Activated T-helper 2 cell treated with anti-CD3 and anti-CD28 coated beads, Interferon-gamma antibody, Interleukin-2, Interleukin-4, amounts not matched to agents 10 μg/mL and 5 μg/mL and 100 μg/mL, durations not matched to agents 14 hours and 24 hours and 36 hours (primary cell): ENCODE results near the gene FNTB. TPM values are rescaled to one million over a fixed set of nuclear protein-coding genes. Genes with fewer than 3 reads are reported as not detected.

Experiments used
- DNase-seq: peaks from one replicate; pipeline ENCODE4 v3.0.0; 2021; ENCODE audit warnings: low spot score
- H3K27ac Mint-ChIP-seq: one replicate; pipeline ENCODE4 v1.8.0; 2021; ENCODE audit warnings: mixed read lengths
- H3K27me3 Mint-ChIP-seq: one replicate; pipeline ENCODE4 v1.8.0; 2021; ENCODE audit warnings: low read depth, mixed read lengths
- H3K36me3 Mint-ChIP-seq: one replicate; pipeline ENCODE4 v1.8.0; 2021; ENCODE audit warnings: low read depth, mixed read lengths
- H3K4me1 Mint-ChIP-seq: one replicate; pipeline ENCODE4 v1.8.0; 2021; ENCODE audit warnings: low read depth, mixed read lengths
- H3K4me3 Mint-ChIP-seq: one replicate; pipeline ENCODE4 v1.8.0; 2021; ENCODE audit warnings: low read depth, mild to moderate bottlenecking, moderate library complexity, mixed read lengths
- H3K9me3 Mint-ChIP-seq: one replicate; pipeline ENCODE4 v1.8.0; 2021; ENCODE audit warnings: mixed read lengths
- intact Hi-C: fragments of 100-400 bp; cut with micrococcal nuclease; formaldehyde crosslinking; loops from one replicate; pipeline ENCODE4 v1.15.1; 2023
- total RNA-seq: library from RNA; stranded (reverse); gene quantifications from 2 replicates; pipeline ENCODE4 v1.2.3, GENCODE V29; 2022

FNTB gene
- total RNA-seq, 1 donor from 2014 or later = 17.5 TPM

GRCh38 chr14:65062096-65063075, 75.7 kb downstream of the FNTB start:
- Mint-ChIP-seq H3K4me1 (peaks cover 4% of the 10 kb centered on the region), H3K27me3 (no peaks in the 10 kb centered on the region), H3K4me3 (no peak overlapping the region), H3K9me3 (no peaks in the 10 kb centered on the region), H3K36me3 (peaks cover 74% of the 10 kb centered on the region), H3K27ac (peak overlapping the region; percentile 15)
- DNase-seq = no peak
- intact Hi-C loops = no loop called here

DNA sequence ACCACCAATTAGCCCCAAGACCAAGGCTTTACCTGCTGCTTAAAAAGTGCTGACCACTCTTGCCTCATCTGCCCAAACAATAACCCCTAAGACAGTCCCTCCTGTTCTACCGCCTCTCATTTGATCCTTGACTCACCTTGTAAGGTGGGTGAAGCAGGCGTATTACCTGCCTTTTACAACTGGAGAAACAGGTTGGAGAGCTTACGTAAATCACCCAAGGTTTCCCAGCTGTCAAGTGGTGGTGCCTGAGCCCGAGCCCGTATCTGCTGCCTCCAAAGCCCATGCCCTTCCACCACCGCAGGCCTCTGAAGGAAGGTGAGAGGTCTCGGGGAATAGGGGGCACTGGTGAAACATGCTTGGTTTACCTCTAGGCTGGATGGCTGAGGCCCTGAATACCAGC, 79.0 kb downstream of the FNTB start:
- Mint-ChIP-seq H3K9me3 (no peaks in the 10 kb centered on the region), H3K27me3 (no peaks in the 10 kb centered on the region), H3K27ac (no peak overlapping the region), H3K36me3 (peaks cover 76% of the 10 kb centered on the region), H3K4me3 (no peak overlapping the region), H3K4me1 (peaks cover 3% of the 10 kb centered on the region)
- intact Hi-C loops = no loop called here
- DNase-seq = no peak

DNA sequence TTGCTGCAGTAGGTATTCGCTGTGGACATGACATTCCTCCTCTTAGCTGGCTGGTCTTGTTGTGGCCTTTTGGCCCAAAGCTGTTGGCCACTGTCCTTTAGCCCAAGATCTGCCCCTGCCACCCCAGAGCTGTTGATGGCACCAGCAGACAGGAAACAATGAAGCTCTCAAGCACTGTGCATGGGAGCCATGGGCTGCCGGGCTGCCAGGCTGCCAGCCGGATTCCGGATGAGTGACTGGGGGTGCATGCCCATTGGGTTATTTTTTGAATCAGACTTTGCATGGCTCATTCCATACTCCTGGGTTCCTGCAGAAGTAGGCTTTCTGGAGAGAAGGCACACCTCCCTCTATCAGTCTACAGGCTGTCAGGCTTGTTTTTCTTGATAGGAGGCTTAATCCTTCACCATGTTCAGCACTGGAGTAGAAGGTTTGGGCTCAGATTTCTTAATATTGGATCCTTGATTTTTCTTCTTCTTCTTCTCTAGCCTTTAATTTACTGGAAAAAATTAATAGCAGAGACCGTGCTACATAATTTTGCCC, 83.2 kb downstream of the FNTB start:
- intact Hi-C loops = no loop called here
- DNase-seq = no peak
- H3K4me1 Mint-ChIP-seq = peaks cover 10% of the 10 kb centered on the region
- H3K4me3 Mint-ChIP-seq = no peak overlapping the region
- no peaks in the 10 kb centered on the region for H3K27me3 Mint-ChIP-seq
- no peak overlapping the region for H3K27ac Mint-ChIP-seq
- peaks cover 47% of the 10 kb centered on the region for H3K36me3 Mint-ChIP-seq
- H3K9me3 Mint-ChIP-seq = no peaks in the 10 kb centered on the region

DNA sequence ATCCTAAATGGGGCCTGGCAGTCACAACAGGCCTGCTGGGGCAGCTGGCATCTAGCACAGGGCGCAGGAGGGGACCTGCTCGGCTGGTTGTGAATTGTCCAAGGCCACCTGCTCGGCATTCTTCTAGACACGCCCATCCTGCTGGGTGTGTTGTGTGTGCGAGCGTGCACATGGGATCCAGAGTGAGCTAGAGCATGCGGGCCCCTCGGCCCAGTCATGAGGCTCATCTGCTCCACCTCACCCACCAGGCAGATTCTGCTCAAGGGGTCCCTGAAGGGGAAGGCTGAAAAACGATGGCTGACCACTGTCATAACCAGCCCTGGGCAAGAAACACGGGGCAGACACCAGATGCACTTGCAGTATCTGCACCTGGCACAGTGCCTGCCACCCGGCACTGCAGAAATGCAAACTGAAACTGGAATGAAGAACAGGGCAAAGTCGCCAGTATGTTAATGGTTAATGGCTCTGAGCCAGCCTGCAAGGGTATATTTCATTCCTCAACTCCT, 83.8 kb downstream of the FNTB start:
- Mint-ChIP-seq H3K36me3 (peaks cover 47% of the 10 kb centered on the region), H3K9me3 (no peaks in the 10 kb centered on the region), H3K27ac (no peak overlapping the region), H3K27me3 (no peaks in the 10 kb centered on the region), H3K4me3 (no peak overlapping the region), H3K4me1 (peaks cover 15% of the 10 kb centered on the region)
- no peak for DNase-seq
- intact Hi-C loops = no loop called here

DNA sequence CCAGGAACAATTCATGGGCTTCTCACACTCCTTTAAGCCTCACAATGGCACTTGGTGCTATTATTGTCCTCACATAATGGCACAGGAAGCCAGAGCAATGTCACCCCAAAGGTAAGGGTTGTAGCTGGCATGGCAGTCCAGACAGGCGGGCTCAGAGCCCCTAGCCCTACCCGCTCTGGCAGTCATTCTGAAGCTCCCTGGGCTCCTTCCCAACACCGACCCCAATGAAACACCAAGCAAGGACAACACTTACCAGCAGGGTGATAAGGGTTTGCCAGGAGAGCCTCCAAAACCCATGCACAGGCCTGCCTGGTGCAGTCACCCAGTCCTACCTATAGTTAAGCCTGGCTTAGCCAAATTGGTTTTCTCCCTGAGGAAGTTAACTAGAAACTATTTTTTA, 84.8 kb downstream of the FNTB start:
- Mint-ChIP-seq H3K27me3 (no peaks in the 10 kb centered on the region), H3K27ac (no peak overlapping the region), H3K4me3 (no peak overlapping the region), H3K9me3 (no peaks in the 10 kb centered on the region), H3K4me1 (peaks cover 15% of the 10 kb centered on the region), H3K36me3 (peaks cover 49% of the 10 kb centered on the region)
- intact Hi-C loops = no loop called here
- no peak for DNase-seq

DNA sequence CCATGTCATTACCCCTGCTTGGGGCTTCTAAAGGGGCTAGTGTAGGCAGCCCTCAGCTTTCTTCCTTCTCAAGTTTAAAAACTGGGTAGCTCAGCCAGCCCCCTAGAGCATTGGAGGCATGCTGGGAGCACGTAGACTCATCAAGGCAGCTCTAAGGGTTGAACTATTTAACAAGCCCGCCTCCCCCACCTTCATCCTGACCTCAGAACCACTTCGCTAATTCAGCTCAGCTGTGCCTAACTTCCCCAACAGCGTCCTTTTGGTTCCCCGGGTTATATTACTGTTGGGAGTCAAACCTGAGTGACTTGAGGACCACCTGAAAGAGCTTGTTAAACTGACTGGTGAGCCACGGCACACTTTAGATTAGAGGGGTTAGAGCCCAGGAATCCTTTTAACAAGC, 85.6 kb downstream of the FNTB start:
- H3K27ac Mint-ChIP-seq = no peak overlapping the region
- H3K4me3 Mint-ChIP-seq = no peak overlapping the region
- no peak for DNase-seq
- H3K27me3 Mint-ChIP-seq = no peaks in the 10 kb centered on the region
- H3K4me1 Mint-ChIP-seq = peaks cover 16% of the 10 kb centered on the region
- H3K36me3 Mint-ChIP-seq = peaks cover 51% of the 10 kb centered on the region
- intact Hi-C loops = no loop called here
- H3K9me3 Mint-ChIP-seq = no peaks in the 10 kb centered on the region

DNA sequence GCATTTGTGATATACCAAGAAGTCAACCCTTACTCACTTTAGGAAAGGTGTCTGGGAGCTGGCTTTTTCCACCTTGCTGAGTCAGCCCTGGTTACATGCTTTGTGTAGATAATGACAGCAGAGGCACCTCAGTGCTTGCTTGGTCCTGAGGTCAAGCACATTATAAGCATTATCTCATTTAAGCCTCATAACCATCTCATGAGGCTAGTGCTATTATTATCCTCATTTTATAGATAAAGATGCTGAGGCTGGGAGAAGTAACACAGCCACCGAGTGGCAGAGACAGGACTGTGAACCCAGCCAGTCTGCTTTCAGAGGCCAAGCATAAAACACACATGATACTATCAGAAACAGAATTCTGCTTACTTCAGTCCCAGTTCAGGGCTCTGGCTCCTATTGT, 86.2 kb downstream of the FNTB start:
- H3K4me1 Mint-ChIP-seq = peaks cover 15% of the 10 kb centered on the region
- H3K36me3 Mint-ChIP-seq = peaks cover 51% of the 10 kb centered on the region
- no peak overlapping the region for H3K4me3 Mint-ChIP-seq
- intact Hi-C loops = no loop called here
- H3K27me3 Mint-ChIP-seq = no peaks in the 10 kb centered on the region
- H3K27ac Mint-ChIP-seq = no peak overlapping the region
- H3K9me3 Mint-ChIP-seq = no peaks in the 10 kb centered on the region
- DNase-seq = no peak

GRCh38 chr14:65073605-65074201, 87.0 kb downstream of the FNTB start:
- no peaks in the 10 kb centered on the region for H3K27me3 Mint-ChIP-seq
- peaks cover 13% of the 10 kb centered on the region for H3K4me1 Mint-ChIP-seq
- no peak for DNase-seq
- H3K27ac Mint-ChIP-seq = no peak overlapping the region
- no peaks in the 10 kb centered on the region for H3K9me3 Mint-ChIP-seq
- intact Hi-C loops = no loop called here
- H3K36me3 Mint-ChIP-seq = peaks cover 45% of the 10 kb centered on the region
- no peak overlapping the region for H3K4me3 Mint-ChIP-seq

GRCh38 chr14:65074449-65075150, 87.9 kb downstream of the FNTB start:
- no peak overlapping the region for H3K27ac Mint-ChIP-seq

DNA sequence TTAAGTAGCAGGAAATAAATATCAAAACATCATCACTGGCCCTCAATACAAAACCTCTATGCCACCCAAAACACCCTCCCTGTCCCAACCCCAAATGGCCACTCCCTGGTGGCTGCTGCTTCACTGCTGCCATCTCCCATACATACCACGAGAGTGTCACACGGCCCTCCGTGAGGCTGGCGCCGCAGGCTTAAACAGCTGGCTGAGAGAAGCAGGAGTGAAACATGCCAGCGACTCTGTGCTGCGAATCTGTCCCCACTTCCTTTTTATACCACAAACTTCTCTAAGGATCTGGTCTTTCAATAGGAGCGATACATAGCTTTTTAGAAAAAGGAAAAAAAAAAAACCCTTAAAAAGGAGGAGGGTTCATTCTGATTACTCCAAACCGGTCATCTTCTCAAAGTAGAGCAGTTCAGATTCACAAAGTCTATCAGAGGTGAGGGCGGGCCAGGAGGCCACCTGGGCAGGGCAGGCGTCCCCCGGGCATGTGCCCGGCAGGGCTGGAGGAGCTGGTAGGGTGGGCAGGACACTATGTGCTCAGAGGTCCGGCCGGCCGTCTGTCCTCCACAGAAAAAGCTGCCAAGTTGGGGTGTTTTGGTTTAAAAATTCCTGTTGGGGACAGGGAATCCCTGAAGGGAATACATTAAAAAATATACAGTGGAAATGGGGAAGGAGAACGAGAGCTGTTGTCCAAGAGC, 89.1 kb downstream of the FNTB start:
- Mint-ChIP-seq H3K4me1 (peaks cover 28% of the 10 kb centered on the region), H3K27ac (no peak overlapping the region), H3K9me3 (no peaks in the 10 kb centered on the region), H3K4me3 (no peak overlapping the region), H3K36me3 (peaks cover 57% of the 10 kb centered on the region), H3K27me3 (no peaks in the 10 kb centered on the region)
- intact Hi-C loops = no loop called here
- no peak for DNase-seq

More at GRCh38 chr14:65074449-65075150, 87.9 kb downstream of the FNTB start:
- Mint-ChIP-seq H3K27me3 (no peaks in the 10 kb centered on the region), H3K9me3 (no peaks in the 10 kb centered on the region), H3K36me3 (peaks cover 52% of the 10 kb centered on the region), H3K4me1 (peaks cover 17% of the 10 kb centered on the region), H3K4me3 (no peak overlapping the region)
- intact Hi-C loops = no loop called here
- no peak for DNase-seq

DNA sequence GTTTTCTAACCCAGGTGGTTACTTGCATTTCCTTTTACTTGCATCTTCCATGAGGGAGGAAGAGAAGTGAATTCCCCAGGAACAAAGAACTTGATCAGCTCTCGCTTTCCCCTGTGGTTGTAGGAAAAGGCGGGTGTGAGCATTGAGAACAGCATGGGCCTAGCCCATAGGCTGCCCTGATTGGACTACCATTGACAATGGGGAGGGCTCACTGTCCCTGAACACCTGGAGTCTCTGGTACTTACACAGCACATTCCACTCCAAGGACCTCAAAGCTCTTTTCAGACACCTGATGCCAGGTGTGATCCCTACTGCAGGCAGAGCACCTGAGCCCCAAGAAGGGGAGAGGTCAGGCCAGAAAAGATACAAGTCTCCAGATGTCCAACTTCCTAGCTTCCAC, 90.6 kb downstream of the FNTB start:
- intact Hi-C loops = no loop called here
- H3K4me3 Mint-ChIP-seq = no peak overlapping the region
- H3K27me3 Mint-ChIP-seq = no peaks in the 10 kb centered on the region
- peaks cover 71% of the 10 kb centered on the region for H3K36me3 Mint-ChIP-seq
- H3K27ac Mint-ChIP-seq = no peak overlapping the region
- no peak for DNase-seq
- no peaks in the 10 kb centered on the region for H3K9me3 Mint-ChIP-seq
- peaks cover 37% of the 10 kb centered on the region for H3K4me1 Mint-ChIP-seq

DNA sequence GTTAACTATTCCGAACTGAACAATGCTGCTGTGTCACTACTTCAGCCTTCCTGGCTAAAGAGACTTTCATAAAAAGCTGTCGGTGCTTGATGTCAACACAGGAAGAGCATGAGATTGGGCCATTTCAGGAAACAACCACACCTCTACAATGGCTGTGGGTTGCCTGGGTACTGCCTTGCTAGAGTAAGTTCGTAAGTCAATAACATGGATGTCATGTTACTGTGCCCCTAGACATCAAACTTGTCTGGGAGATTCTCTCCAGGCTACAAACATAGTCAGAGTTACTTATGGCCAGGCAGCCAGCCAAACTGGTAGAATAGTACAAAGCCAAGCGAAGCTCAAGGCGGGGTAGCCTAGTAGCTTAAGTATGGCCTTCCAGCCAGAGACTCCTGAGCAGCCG, 92.5 kb downstream of the FNTB start:
- no peak overlapping the region for H3K4me3 Mint-ChIP-seq

More for the DNA sequence above, 92.5 kb downstream of the FNTB start:
- intact Hi-C loops = no loop called here
- DNase-seq = no peak
- peaks cover 41% of the 10 kb centered on the region for H3K4me1 Mint-ChIP-seq
- H3K27ac Mint-ChIP-seq = peak overlapping the region; percentile 67
- H3K36me3 Mint-ChIP-seq = peaks cover 87% of the 10 kb centered on the region
- H3K9me3 Mint-ChIP-seq = no peaks in the 10 kb centered on the region
- H3K27me3 Mint-ChIP-seq = no peaks in the 10 kb centered on the region
